MM.1S (cell line): Measurements from ENCODE around the gene NPC1.

Experiments used
- DNase-seq: peaks from one replicate; pipeline ENCODE4 v3.0.0-alpha.2; 2015
- H2AFZ ChIP-seq: fragments of 300-600 bp; sonication (generic); 2 replicates; pipeline ENCODE4 v1.6.0; 2016; ENCODE audit warnings: antibody characterized with exemption, low read length
- H3F3A ChIP-seq: fragments of 300-600 bp; sonication (generic); 2 replicates; pipeline ENCODE4 v1.6.1; 2016; ENCODE audit warnings: mild to moderate bottlenecking, antibody characterized with exemption, low read length, moderate library complexity, mixed read lengths; ENCODE audit not compliant: insufficient read depth
- H3K27ac ChIP-seq: fragments of 300-600 bp; sonication (generic); 2 replicates; pipeline ENCODE4 v1.5.1; 2016; ENCODE audit warnings: mild to moderate bottlenecking, low read length
- H3K27me3 ChIP-seq: fragments of 300-600 bp; sonication (generic); replicated peaks from 2 replicates; pipeline ENCODE4 v1.6.0; 2016; ENCODE audit warnings: low read length; ENCODE audit not compliant: insufficient read depth
- H3K36me3 ChIP-seq: fragments of 300-600 bp; sonication (generic); replicated peaks from 2 replicates; pipeline ENCODE4 v1.6.1; 2016; ENCODE audit warnings: mild to moderate bottlenecking, low read length, mixed read lengths; ENCODE audit not compliant: insufficient read depth
- H3K4me1 ChIP-seq: fragments of 300-600 bp; sonication (generic); 2 replicates; pipeline ENCODE4 v1.6.1; 2016; ENCODE audit warnings: low read length, mixed read lengths
- H3K4me2 ChIP-seq: fragments of 300-600 bp; sonication (generic); 2 replicates; pipeline ENCODE4 v1.6.0; 2016; ENCODE audit warnings: low read depth, low read length
- H3K4me3 ChIP-seq: fragments of 300-600 bp; sonication (generic); 2 replicates; pipeline ENCODE4 v1.5.1; 2016; ENCODE audit warnings: low read length, mixed read lengths
- H3K79me2 ChIP-seq: fragments of 300-600 bp; sonication (generic); 2 replicates; pipeline ENCODE4 v1.6.1; 2016; ENCODE audit warnings: mixed run types, low read length, mixed read lengths
- H3K9ac ChIP-seq: fragments of 300-600 bp; sonication (generic); 2 replicates; pipeline ENCODE4 v1.6.1; 2016; ENCODE audit warnings: low read length, mixed read lengths
- H3K9me2 ChIP-seq: fragments of 300-600 bp; sonication (generic); replicated peaks from 2 replicates; pipeline ENCODE4 v1.6.1; 2016; ENCODE audit warnings: mild to moderate bottlenecking, low read length, mixed read lengths; ENCODE audit not compliant: insufficient read depth
- H3K9me3 ChIP-seq: fragments of 300-600 bp; sonication (generic); replicated peaks from 2 replicates; pipeline ENCODE4 v1.6.1; 2016; ENCODE audit warnings: mild to moderate bottlenecking, low read length, mixed read lengths; ENCODE audit not compliant: insufficient read depth
- H4K20me1 ChIP-seq: fragments of 300-600 bp; sonication (generic); 2 replicates; pipeline ENCODE4 v1.6.1; 2016; ENCODE audit warnings: mild to moderate bottlenecking, low read length, moderate library complexity, mixed read lengths; ENCODE audit not compliant: insufficient read depth
- EZH2 ChIP-seq: fragments of 300-600 bp; sonication (generic); optimal IDR thresholded peaks from 2 replicates; pipeline ENCODE3; 2017; ENCODE audit warnings: low read depth, mild to moderate bottlenecking, antibody characterized with exemption, low read length, mixed read lengths
- EZH2phosphoT487 ChIP-seq: fragments of 300-600 bp; sonication (generic); IDR thresholded peaks from 2 replicates; pipeline ENCODE4 v1.6.1; 2018; ENCODE audit warnings: antibody characterized with exemption, low read length
- TF ChIP-seq, protein P1 (sequence below): fragments of 300-600 bp; sonication (generic); IDR thresholded peaks from 2 replicates; pipeline ENCODE4 v1.5.1; 2016; ENCODE audit warnings: antibody characterized with exemption, low read length, mixed read lengths

Gene NPC1

DNA sequence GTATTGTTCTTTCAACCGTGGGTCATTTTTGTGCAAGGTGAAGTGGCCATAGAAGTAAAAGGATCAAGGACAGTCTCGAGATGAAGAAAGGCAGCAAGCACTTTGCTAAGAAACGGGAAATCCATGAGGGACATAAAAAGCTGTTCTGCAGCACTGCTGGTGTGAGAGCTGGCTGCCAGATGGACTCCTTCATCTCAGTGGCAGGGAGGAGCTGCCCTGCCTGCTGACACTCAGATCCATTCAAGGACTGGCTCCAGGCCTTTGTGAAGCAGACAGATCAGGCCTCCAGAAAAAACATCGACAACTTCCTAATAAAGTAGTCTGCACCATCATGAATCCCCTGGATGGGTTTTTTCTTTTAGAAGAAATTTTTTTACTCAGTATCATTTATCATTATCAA is 53.5 kb downstream of the NPC1 start:
- no peaks in the 10 kb centered on the region for H3K9me2 ChIP-seq
- H3K4me3 ChIP-seq = no peak overlapping the region
- H3K9ac ChIP-seq = no peak overlapping the region
- no peak overlapping the region for H3K27ac ChIP-seq
- no peak for DNase-seq
- no peak for TF ChIP-seq EZH2phosphoT487
- TF ChIP-seq, protein P1, sequence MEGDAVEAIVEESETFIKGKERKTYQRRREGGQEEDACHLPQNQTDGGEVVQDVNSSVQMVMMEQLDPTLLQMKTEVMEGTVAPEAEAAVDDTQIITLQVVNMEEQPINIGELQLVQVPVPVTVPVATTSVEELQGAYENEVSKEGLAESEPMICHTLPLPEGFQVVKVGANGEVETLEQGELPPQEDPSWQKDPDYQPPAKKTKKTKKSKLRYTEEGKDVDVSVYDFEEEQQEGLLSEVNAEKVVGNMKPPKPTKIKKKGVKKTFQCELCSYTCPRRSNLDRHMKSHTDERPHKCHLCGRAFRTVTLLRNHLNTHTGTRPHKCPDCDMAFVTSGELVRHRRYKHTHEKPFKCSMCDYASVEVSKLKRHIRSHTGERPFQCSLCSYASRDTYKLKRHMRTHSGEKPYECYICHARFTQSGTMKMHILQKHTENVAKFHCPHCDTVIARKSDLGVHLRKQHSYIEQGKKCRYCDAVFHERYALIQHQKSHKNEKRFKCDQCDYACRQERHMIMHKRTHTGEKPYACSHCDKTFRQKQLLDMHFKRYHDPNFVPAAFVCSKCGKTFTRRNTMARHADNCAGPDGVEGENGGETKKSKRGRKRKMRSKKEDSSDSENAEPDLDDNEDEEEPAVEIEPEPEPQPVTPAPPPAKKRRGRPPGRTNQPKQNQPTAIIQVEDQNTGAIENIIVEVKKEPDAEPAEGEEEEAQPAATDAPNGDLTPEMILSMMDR = no peak
- no peak for TF ChIP-seq EZH2
- no peaks in the 10 kb centered on the region for H3K79me2 ChIP-seq
- H3K4me2 ChIP-seq = no peak overlapping the region
- no peaks in the 10 kb centered on the region for H3K27me3 ChIP-seq
- H3F3A ChIP-seq = no peaks in the 10 kb centered on the region
- no peaks in the 10 kb centered on the region for H4K20me1 ChIP-seq
- no peak overlapping the region for H2AFZ ChIP-seq
- no peaks in the 10 kb centered on the region for H3K4me1 ChIP-seq
- H3K36me3 ChIP-seq = peaks cover 13% of the 10 kb centered on the region; the same call in 1 of the 2 replicates
- no peaks in the 10 kb centered on the region for H3K9me3 ChIP-seq

DNA sequence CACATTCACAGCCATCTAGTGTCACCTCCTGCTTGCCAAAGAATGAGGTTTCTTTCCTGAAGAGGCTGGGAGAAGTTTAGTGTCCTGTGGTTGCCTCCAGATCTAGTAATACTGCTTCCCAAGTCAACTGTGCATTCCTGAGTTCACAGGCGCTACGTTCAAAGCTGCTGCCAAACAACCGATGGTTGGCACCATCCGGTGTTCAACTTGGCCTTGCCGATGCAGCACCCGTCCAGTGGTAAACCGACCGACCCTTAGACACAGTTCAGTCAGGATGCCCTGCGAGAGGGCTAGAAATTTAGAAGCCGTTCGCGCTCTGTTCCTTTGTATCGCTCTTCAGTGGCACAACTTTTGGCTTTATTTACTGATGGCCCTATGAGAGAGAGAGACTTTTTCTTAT is 54.4 kb downstream of the NPC1 start:
- Histone ChIP-seq H3K9me3 (no peaks in the 10 kb centered on the region), H3K9ac (no peak overlapping the region), H3K27me3 (no peaks in the 10 kb centered on the region), H3K79me2 (no peaks in the 10 kb centered on the region), H3F3A (no peaks in the 10 kb centered on the region), H3K4me2 (no peak overlapping the region), H4K20me1 (no peaks in the 10 kb centered on the region), H2AFZ (no peak overlapping the region), H3K9me2 (no peaks in the 10 kb centered on the region), H3K4me3 (no peak overlapping the region), H3K4me1 (no peaks in the 10 kb centered on the region), H3K27ac (no peak overlapping the region), H3K36me3 (peaks cover 13% of the 10 kb centered on the region)
- DNase-seq = no peak
- TF ChIP-seq, protein P1 = no peak
- TF ChIP-seq EZH2 = no peak
- TF ChIP-seq EZH2phosphoT487 = no peak

DNA sequence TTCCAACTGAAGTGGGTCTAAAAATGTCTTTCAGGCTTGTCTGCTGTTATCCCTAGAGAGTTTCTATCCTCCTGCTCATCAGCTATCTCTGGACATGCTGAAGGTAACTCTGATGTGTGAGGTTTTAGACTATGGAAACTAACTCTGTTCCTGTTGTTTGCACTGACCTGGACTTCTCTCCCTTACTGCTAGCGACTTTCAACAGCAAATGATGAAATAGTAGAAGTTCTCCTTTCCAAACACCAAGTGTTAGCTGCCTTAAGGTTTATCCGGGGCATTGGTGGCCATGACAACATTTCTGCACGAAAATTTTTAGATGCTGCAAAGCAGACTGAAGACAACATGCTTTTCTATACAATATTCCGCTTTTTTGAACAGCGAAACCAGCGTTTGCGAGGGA is 56.1 kb downstream of the NPC1 start:
- Histone ChIP-seq H3K4me2 (no peak overlapping the region), H3K4me1 (no peaks in the 10 kb centered on the region), H3K27me3 (no peaks in the 10 kb centered on the region), H3K9me3 (no peaks in the 10 kb centered on the region), H3K36me3 (peaks cover 13% of the 10 kb centered on the region), H3F3A (no peaks in the 10 kb centered on the region), H3K79me2 (no peaks in the 10 kb centered on the region), H3K4me3 (no peak overlapping the region), H3K9me2 (no peaks in the 10 kb centered on the region), H4K20me1 (no peaks in the 10 kb centered on the region), H2AFZ (no peak overlapping the region), H3K27ac (no peak overlapping the region), H3K9ac (no peak overlapping the region)
- no peak for DNase-seq
- TF ChIP-seq EZH2 (no peak), EZH2phosphoT487 (no peak)
- TF ChIP-seq, protein P1 = no peak

DNA sequence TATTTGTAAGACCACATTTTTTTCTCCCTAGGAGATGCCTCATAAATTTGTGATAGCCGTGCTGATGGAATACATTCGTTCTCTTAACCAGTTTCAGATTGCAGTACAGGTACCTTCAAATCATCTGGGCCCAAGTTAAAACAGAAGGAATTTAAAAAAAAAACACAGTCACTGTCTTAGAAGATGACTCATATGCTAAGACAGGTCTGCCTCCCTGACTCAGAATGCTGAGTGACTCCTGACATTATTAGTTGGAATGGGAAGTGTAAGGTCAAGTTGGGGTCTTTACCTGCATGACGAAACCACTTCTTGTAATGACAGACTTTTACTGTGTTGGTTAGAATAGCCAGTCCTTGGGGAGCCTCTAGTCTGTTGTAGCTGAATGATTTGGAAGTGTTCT is 56.7 kb downstream of the NPC1 start:
- Histone ChIP-seq H3K9me3 (no peaks in the 10 kb centered on the region), H3K4me2 (no peak overlapping the region), H3K36me3 (peaks cover 10% of the 10 kb centered on the region), H3K9ac (no peak overlapping the region), H3K4me1 (no peaks in the 10 kb centered on the region), H3K27me3 (no peaks in the 10 kb centered on the region), H3F3A (no peaks in the 10 kb centered on the region), H4K20me1 (no peaks in the 10 kb centered on the region), H3K9me2 (no peaks in the 10 kb centered on the region), H3K79me2 (no peaks in the 10 kb centered on the region), H3K27ac (no peak overlapping the region), H2AFZ (no peak overlapping the region), H3K4me3 (no peak overlapping the region)
- DNase-seq = no peak
- TF ChIP-seq EZH2 (no peak), EZH2phosphoT487 (no peak)
- TF ChIP-seq, protein P1 = no peak
